ENCODE results near the gene BCR. TPM values are rescaled to one million over a fixed set of nuclear protein-coding genes. Genes with fewer than 3 reads are reported as not detected.

Gene BCR
- total and polyA plus RNA-seq, 2 of the 8 experiments (the other 6 are each of a cell fraction or from before 2014, with no cell fraction given): 66.7 to 130 TPM

DNA sequence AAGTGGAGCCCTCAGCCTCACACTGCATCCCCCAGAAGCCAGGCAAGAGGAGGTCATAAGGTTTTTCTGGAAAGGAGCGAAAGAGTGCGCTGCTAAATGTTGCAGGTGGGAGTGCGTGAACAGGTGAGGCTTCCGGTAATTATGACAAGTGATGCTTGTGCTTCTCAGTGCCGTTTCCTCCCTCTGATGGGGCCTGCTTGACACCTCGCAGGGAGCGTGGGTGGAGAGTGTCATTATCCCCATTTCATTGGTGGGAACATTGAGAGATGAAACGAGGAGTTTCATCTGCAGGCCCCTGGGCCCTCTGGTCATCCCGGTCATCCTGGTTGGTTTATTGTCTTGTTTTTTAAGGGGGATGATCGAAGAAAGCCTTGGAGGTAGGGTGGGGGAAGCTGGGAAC lies 57.5 kb downstream of the BCR start (continued):
- TF ChIP-seq, protein P1, sequence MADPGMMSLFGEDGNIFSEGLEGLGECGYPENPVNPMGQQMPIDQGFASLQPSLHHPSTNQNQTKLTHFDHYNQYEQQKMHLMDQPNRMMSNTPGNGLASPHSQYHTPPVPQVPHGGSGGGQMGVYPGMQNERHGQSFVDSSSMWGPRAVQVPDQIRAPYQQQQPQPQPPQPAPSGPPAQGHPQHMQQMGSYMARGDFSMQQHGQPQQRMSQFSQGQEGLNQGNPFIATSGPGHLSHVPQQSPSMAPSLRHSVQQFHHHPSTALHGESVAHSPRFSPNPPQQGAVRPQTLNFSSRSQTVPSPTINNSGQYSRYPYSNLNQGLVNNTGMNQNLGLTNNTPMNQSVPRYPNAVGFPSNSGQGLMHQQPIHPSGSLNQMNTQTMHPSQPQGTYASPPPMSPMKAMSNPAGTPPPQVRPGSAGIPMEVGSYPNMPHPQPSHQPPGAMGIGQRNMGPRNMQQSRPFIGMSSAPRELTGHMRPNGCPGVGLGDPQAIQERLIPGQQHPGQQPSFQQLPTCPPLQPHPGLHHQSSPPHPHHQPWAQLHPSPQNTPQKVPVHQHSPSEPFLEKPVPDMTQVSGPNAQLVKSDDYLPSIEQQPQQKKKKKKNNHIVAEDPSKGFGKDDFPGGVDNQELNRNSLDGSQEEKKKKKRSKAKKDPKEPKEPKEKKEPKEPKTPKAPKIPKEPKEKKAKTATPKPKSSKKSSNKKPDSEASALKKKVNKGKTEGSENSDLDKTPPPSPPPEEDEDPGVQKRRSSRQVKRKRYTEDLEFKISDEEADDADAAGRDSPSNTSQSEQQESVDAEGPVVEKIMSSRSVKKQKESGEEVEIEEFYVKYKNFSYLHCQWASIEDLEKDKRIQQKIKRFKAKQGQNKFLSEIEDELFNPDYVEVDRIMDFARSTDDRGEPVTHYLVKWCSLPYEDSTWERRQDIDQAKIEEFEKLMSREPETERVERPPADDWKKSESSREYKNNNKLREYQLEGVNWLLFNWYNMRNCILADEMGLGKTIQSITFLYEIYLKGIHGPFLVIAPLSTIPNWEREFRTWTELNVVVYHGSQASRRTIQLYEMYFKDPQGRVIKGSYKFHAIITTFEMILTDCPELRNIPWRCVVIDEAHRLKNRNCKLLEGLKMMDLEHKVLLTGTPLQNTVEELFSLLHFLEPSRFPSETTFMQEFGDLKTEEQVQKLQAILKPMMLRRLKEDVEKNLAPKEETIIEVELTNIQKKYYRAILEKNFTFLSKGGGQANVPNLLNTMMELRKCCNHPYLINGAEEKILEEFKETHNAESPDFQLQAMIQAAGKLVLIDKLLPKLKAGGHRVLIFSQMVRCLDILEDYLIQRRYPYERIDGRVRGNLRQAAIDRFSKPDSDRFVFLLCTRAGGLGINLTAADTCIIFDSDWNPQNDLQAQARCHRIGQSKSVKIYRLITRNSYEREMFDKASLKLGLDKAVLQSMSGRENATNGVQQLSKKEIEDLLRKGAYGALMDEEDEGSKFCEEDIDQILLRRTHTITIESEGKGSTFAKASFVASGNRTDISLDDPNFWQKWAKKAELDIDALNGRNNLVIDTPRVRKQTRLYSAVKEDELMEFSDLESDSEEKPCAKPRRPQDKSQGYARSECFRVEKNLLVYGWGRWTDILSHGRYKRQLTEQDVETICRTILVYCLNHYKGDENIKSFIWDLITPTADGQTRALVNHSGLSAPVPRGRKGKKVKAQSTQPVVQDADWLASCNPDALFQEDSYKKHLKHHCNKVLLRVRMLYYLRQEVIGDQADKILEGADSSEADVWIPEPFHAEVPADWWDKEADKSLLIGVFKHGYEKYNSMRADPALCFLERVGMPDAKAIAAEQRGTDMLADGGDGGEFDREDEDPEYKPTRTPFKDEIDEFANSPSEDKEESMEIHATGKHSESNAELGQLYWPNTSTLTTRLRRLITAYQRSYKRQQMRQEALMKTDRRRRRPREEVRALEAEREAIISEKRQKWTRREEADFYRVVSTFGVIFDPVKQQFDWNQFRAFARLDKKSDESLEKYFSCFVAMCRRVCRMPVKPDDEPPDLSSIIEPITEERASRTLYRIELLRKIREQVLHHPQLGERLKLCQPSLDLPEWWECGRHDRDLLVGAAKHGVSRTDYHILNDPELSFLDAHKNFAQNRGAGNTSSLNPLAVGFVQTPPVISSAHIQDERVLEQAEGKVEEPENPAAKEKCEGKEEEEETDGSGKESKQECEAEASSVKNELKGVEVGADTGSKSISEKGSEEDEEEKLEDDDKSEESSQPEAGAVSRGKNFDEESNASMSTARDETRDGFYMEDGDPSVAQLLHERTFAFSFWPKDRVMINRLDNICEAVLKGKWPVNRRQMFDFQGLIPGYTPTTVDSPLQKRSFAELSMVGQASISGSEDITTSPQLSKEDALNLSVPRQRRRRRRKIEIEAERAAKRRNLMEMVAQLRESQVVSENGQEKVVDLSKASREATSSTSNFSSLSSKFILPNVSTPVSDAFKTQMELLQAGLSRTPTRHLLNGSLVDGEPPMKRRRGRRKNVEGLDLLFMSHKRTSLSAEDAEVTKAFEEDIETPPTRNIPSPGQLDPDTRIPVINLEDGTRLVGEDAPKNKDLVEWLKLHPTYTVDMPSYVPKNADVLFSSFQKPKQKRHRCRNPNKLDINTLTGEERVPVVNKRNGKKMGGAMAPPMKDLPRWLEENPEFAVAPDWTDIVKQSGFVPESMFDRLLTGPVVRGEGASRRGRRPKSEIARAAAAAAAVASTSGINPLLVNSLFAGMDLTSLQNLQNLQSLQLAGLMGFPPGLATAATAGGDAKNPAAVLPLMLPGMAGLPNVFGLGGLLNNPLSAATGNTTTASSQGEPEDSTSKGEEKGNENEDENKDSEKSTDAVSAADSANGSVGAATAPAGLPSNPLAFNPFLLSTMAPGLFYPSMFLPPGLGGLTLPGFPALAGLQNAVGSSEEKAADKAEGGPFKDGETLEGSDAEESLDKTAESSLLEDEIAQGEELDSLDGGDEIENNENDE (IDR thresholded peaks at IDR 0.05; ENCODE audit: insufficient replicate concordance, low read length): no peak
- no peak for TF ChIP-seq BCL11A (IDR thresholded peaks at IDR 0.05; ENCODE audit: low read depth in 2 of 2, low read length in 2 of 2)
- TF ChIP-seq EZH2 (IDR thresholded peaks at IDR 0.05; ENCODE audit: low read depth, low read length, severe bottlenecking): no peak
- TF ChIP-seq CBX5 (IDR thresholded peaks at IDR 0.05; ENCODE audit: low read depth, low read length): no peak
- TF ChIP-seq GTF2F1 (IDR thresholded peaks at IDR 0.05; ENCODE audit: borderline replicate concordance, low read depth, low read length): no peak
- TF ChIP-seq KDM1A (IDR thresholded peaks at IDR 0.05; ENCODE audit: borderline replicate concordance, low read length): no peak
- TF ChIP-seq POLR2AphosphoS5 (IDR thresholded peaks at IDR 0.05; ENCODE audit: low read depth, low read length): no peak
- no peak for TF ChIP-seq TCF12 (IDR thresholded peaks at IDR 0.05; ENCODE audit: low read depth, low read length)
- TF ChIP-seq SIRT6 (IDR thresholded peaks at IDR 0.05; ENCODE audit: low read length): no peak
- TF ChIP-seq SRF (IDR thresholded peaks at IDR 0.05; ENCODE audit: low read depth, low read length): no peak
- TF ChIP-seq ZNF274 (IDR thresholded peaks at IDR 0.05; ENCODE audit: borderline replicate concordance, extremely low read depth, low read length): no peak
- no peak for TF ChIP-seq POU5F1 (IDR thresholded peaks at IDR 0.05; ENCODE audit: low read depth, low read length)
- no peak for TF ChIP-seq SAP30 (IDR thresholded peaks at IDR 0.05; ENCODE audit: insufficient read depth, insufficient replicate concordance, low read length)

All from H1 (cell line).